Right lobe of liver (tissue), 4 donors: ENCODE data around the gene LGALS7B.

Source experiments
- CTCF ChIP-seq, 4 donors: fragments of 200-600 bp in 3 of 4; fragments of 450-650 bp in 1 of 4; IDR thresholded peaks; one replicate each; pipeline versions ENCODE4 v1.5.1 to v1.8.0; 2016 to 2022; ENCODE audit warnings: antibody characterized with exemption in 4 of 4, mild to moderate bottlenecking in 2 of 4
- POLR2A ChIP-seq: fragments of 450-650 bp; IDR thresholded peaks from one replicate; pipeline ENCODE4 v1.6.1; 2017; ENCODE audit warnings: antibody characterized with exemption, mild to moderate bottlenecking
- donor health status: DM: no; HTN: no; CAD: no.
- donor health status: DM: no; HTN: no; CAD: no.
- donor health status: DM: no; HTN: yes; CAD: no.

GRCh38 chr19:38836159-38836982, 47.4 kb downstream of the LGALS7B start:
- TF ChIP-seq CTCF (IDR thresholded peaks at IDR 0.05) (no peak), POLR2A (no peak)
